ENCODE results near the gene PHACTR4. TPM values are rescaled to one million over a fixed set of nuclear protein-coding genes. Genes with fewer than 3 reads are reported as not detected.
A peak's percentile ranks its signal among the peaks of the same experiment; 100 is the strongest.

PHACTR4 gene
- total and polyA plus RNA-seq, 9 of the 15 experiments (the other 6 are each of a cell fraction or from before 2014, with no cell fraction given): 6.4 to 43.6 (median 14.2) TPM

DNA sequence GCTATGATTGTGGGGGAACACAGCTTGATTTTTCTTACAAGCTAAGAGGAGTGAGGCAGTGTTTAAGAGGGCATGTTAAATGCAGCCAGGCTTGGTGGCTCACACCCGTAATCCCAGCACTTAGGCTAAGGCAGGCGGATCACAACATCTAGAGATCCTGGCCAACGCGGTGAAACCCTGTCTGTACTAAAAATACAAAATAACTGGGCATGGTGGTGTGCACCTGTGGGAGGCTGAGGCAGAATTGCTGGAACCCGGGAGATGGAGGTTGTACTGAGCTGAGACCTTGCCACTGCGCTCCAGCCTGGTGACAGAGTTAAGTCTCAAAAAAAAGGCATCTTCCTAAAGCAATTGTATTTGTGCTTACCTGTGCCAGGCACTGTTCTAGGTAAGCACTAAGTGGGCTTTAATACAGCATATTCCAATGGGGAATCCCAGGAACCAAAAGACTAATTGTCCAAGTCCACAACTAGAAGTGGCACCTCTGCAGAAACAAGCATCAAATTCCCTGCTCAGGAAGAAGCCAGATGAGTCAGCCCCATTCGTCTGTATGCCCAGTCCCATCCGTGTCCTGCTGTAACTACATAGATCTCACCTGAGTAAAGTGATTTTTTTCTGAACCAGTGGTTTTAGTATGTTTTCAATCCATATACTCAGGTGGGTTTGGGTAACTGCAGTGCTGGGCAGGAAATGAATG, 140.9 kb downstream of the PHACTR4 start (continued):
- 0 out of 2 replicates have a peak, but pooled peaks have one; percentile 90 for TF ChIP-seq SREBF2 (CRISPR knock-in tag; IDR thresholded peaks at IDR 0.05)
- TF ChIP-seq, protein P1, sequence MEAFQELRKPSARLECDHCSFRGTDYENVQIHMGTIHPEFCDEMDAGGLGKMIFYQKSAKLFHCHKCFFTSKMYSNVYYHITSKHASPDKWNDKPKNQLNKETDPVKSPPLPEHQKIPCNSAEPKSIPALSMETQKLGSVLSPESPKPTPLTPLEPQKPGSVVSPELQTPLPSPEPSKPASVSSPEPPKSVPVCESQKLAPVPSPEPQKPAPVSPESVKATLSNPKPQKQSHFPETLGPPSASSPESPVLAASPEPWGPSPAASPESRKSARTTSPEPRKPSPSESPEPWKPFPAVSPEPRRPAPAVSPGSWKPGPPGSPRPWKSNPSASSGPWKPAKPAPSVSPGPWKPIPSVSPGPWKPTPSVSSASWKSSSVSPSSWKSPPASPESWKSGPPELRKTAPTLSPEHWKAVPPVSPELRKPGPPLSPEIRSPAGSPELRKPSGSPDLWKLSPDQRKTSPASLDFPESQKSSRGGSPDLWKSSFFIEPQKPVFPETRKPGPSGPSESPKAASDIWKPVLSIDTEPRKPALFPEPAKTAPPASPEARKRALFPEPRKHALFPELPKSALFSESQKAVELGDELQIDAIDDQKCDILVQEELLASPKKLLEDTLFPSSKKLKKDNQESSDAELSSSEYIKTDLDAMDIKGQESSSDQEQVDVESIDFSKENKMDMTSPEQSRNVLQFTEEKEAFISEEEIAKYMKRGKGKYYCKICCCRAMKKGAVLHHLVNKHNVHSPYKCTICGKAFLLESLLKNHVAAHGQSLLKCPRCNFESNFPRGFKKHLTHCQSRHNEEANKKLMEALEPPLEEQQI (IDR thresholded peaks at IDR 0.05): no peak
- peak; percentile 97 for TF ChIP-seq POLR2AphosphoS2 (IDR thresholded peaks at IDR 0.05; ENCODE audit: low read length)
- TF ChIP-seq JUND (IDR thresholded peaks at IDR 0.05; ENCODE audit: borderline replicate concordance, low read depth, low read length): no peak
- peak; percentile 63; the same call in 2 of the 3 replicates for TF ChIP-seq JUND (tag; IDR thresholded peaks at IDR 0.05; ENCODE audit: borderline replicate concordance, low read depth, low read length)
- TF ChIP-seq, protein P2, sequence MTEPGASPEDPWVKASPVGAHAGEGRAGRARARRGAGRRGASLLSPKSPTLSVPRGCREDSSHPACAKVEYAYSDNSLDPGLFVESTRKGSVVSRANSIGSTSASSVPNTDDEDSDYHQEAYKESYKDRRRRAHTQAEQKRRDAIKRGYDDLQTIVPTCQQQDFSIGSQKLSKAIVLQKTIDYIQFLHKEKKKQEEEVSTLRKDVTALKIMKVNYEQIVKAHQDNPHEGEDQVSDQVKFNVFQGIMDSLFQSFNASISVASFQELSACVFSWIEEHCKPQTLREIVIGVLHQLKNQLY (CRISPR knock-in tag; conservative IDR thresholded peaks at IDR 0.05): peak; percentile 48 to 92; a peak in 1 of 4 replicates
- TF ChIP-seq PHF8 (IDR thresholded peaks at IDR 0.05; ENCODE audit: borderline replicate concordance, low read length): peak; percentile 9; the same call in 1 of the 2 replicates
- TF ChIP-seq, protein P3, sequence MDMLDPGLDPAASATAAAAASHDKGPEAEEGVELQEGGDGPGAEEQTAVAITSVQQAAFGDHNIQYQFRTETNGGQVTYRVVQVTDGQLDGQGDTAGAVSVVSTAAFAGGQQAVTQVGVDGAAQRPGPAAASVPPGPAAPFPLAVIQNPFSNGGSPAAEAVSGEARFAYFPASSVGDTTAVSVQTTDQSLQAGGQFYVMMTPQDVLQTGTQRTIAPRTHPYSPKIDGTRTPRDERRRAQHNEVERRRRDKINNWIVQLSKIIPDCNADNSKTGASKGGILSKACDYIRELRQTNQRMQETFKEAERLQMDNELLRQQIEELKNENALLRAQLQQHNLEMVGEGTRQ (CRISPR knock-in tag; IDR thresholded peaks at IDR 0.05): no peak
- no peak for TF ChIP-seq NR2C1 (IDR thresholded peaks at IDR 0.05)
- no peak for TF ChIP-seq NR2C1 (tag; IDR thresholded peaks at IDR 0.05)
- TF ChIP-seq, protein P4, sequence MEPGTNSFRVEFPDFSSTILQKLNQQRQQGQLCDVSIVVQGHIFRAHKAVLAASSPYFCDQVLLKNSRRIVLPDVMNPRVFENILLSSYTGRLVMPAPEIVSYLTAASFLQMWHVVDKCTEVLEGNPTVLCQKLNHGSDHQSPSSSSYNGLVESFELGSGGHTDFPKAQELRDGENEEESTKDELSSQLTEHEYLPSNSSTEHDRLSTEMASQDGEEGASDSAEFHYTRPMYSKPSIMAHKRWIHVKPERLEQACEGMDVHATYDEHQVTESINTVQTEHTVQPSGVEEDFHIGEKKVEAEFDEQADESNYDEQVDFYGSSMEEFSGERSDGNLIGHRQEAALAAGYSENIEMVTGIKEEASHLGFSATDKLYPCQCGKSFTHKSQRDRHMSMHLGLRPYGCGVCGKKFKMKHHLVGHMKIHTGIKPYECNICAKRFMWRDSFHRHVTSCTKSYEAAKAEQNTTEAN (CRISPR knock-in tag; IDR thresholded peaks at IDR 0.05): no peak
- no peak for TF ChIP-seq MTA3 (IDR thresholded peaks at IDR 0.05; ENCODE audit: borderline replicate concordance)
- TF ChIP-seq YY1 (IDR thresholded peaks at IDR 0.05; ENCODE audit: borderline replicate concordance in 1 of 3, control insufficient read depth in 1 of 3, extremely low read depth in 1 of 3, insufficient read depth in 3 of 3, insufficient read length in 1 of 3, insufficient replicate concordance in 2 of 3, low read depth in 1 of 3, low read length in 2 of 3): peak in 2 of 3 experiments; percentile 22 to 61
- no peak for TF ChIP-seq MAFG (tag; conservative IDR thresholded peaks at IDR 0.05)
- TF ChIP-seq RBM22 (IDR thresholded peaks at IDR 0.05; ENCODE audit: low read depth, low read length, poor library complexity, severe bottlenecking): peak; percentile 83
- TF ChIP-seq, protein P5, sequence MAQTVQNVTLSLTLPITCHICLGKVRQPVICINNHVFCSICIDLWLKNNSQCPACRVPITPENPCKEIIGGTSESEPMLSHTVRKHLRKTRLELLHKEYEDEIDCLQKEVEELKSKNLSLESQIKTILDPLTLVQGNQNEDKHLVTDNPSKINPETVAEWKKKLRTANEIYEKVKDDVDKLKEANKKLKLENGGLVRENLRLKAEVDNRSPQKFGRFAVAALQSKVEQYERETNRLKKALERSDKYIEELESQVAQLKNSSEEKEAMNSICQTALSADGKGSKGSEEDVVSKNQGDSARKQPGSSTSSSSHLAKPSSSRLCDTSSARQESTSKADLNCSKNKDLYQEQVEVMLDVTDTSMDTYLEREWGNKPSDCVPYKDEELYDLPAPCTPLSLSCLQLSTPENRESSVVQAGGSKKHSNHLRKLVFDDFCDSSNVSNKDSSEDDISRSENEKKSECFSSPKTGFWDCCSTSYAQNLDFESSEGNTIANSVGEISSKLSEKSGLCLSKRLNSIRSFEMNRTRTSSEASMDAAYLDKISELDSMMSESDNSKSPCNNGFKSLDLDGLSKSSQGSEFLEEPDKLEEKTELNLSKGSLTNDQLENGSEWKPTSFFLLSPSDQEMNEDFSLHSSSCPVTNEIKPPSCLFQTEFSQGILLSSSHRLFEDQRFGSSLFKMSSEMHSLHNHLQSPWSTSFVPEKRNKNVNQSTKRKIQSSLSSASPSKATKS (CRISPR knock-in tag; IDR thresholded peaks at IDR 0.05): peak; percentile 88; the same call in 1 of the 2 replicates
- TF ChIP-seq ELF2 (CRISPR knock-in tag; IDR thresholded peaks at IDR 0.05): peak; percentile 68
- peak; percentile 72; the same call in 1 of the 2 replicates for TF ChIP-seq NR2C2 (CRISPR knock-in tag; IDR thresholded peaks at IDR 0.05)
- no peak for TF ChIP-seq NR2C2 (tag; IDR thresholded peaks at IDR 0.05)

All from K562 (cell line).